ENCODE data around the gene HOXC6.

The HOXC6 gene

GRCh38 chr12:54016478-54016964 lies 11.7 kb upstream of the HOXC6 start:
- peak overlapping the region; percentile 99 for H3K9ac ChIP-seq (ENCODE audit: low read depth, low read length, poor library complexity, severe bottlenecking)
- peak overlapping the region; percentile 68 for H3K4me2 ChIP-seq (ENCODE audit: low read depth, low read length, poor library complexity, severe bottlenecking)
- no peaks in the 10 kb centered on the region for H3K36me3 ChIP-seq (ENCODE audit: insufficient read depth, low read length)
- peak overlapping the region; percentile 95 for H3K4me3 ChIP-seq (ENCODE audit: low read length, poor library complexity, severe bottlenecking)
- H3K9me3 ChIP-seq (ENCODE audit: insufficient read depth, low read depth, low read length), result no peaks in the 10 kb centered on the region
- H3K27me3 ChIP-seq (ENCODE audit: insufficient read depth, low read length, poor library complexity, severe bottlenecking), result no peaks in the 10 kb centered on the region
- peaks cover 42% of the 10 kb centered on the region for H3K79me2 ChIP-seq (ENCODE audit: insufficient read depth, low read length)
- no peaks in the 10 kb centered on the region for H3K9me2 ChIP-seq (replicated peaks; ENCODE audit: low read depth, low read length)
- H4K20me1 ChIP-seq (ENCODE audit: insufficient read depth, low read length, poor library complexity, severe bottlenecking), result peaks cover 22% of the 10 kb centered on the region
- H3F3A ChIP-seq (ENCODE audit: low read depth), result peaks cover 10% of the 10 kb centered on the region
- H3K4me1 ChIP-seq (ENCODE audit: insufficient read depth, low read length, poor library complexity, severe bottlenecking), result peaks cover 64% of the 10 kb centered on the region
- 0 out of 2 replicates have a peak overlapping the region, but pooled peaks have one; percentile 27 for H2AFZ ChIP-seq (ENCODE audit: low read length)
- TF ChIP-seq EZH2phosphoT487 (IDR thresholded peaks at IDR 0.05; ENCODE audit: borderline replicate concordance), result no peak
- no peak for TF ChIP-seq CTCF (conservative IDR thresholded peaks at IDR 0.05; ENCODE audit: low read length)

- Histone ChIP-seq H3K9me2 (replicated peaks; ENCODE audit: low read depth, low read length) (no peaks in the 10 kb centered on the region), H4K20me1 (ENCODE audit: insufficient read depth, low read length, poor library complexity, severe bottlenecking) (peaks cover 29% of the 10 kb centered on the region), H3K27me3 (ENCODE audit: insufficient read depth, low read length, poor library complexity, severe bottlenecking) (no peaks in the 10 kb centered on the region), H3K9ac (ENCODE audit: low read depth, low read length, poor library complexity, severe bottlenecking) (peak overlapping the region; percentile 99), H3K4me3 (ENCODE audit: low read length, poor library complexity, severe bottlenecking) (peak overlapping the region; percentile 95), H3F3A (ENCODE audit: low read depth) (peaks cover 10% of the 10 kb centered on the region), H2AFZ (ENCODE audit: low read length) (peak overlapping the region; percentile 20; the same call in 1 of the 2 replicates), H3K4me1 (ENCODE audit: insufficient read depth, low read length, poor library complexity, severe bottlenecking) (peaks cover 63% of the 10 kb centered on the region), H3K36me3 (ENCODE audit: insufficient read depth, low read length) (no peaks in the 10 kb centered on the region), H3K4me2 (ENCODE audit: low read depth, low read length, poor library complexity, severe bottlenecking) (peak overlapping the region; percentile 68), H3K9me3 (ENCODE audit: insufficient read depth, low read depth, low read length) (no peaks in the 10 kb centered on the region), H3K79me2 (ENCODE audit: insufficient read depth, low read length) (peaks cover 49% of the 10 kb centered on the region)
- TF ChIP-seq CTCF (conservative IDR thresholded peaks at IDR 0.05; ENCODE audit: low read length) (peak; percentile 34; the same call in 1 of the 2 replicates), EZH2phosphoT487 (IDR thresholded peaks at IDR 0.05; ENCODE audit: borderline replicate concordance) (no peak)
These were observed 11.0 kb upstream of the HOXC6 start for GRCh38 chr12:54017027-54017788.

- Histone ChIP-seq H2AFZ (ENCODE audit: low read length) (0 out of 2 replicates have a peak overlapping the region, but pooled peaks have one; percentile 37), H3K4me3 (ENCODE audit: low read length, poor library complexity, severe bottlenecking) (peak overlapping the region; percentile 95), H3K36me3 (ENCODE audit: insufficient read depth, low read length) (no peaks in the 10 kb centered on the region), H4K20me1 (ENCODE audit: insufficient read depth, low read length, poor library complexity, severe bottlenecking) (peaks cover 37% of the 10 kb centered on the region), H3K9me2 (replicated peaks; ENCODE audit: low read depth, low read length) (no peaks in the 10 kb centered on the region), H3K4me2 (ENCODE audit: low read depth, low read length, poor library complexity, severe bottlenecking) (peak overlapping the region; percentile 85), H3K9me3 (ENCODE audit: insufficient read depth, low read depth, low read length) (no peaks in the 10 kb centered on the region), H3F3A (ENCODE audit: low read depth) (peaks cover 10% of the 10 kb centered on the region), H3K79me2 (ENCODE audit: insufficient read depth, low read length) (peaks cover 57% of the 10 kb centered on the region), H3K27me3 (ENCODE audit: insufficient read depth, low read length, poor library complexity, severe bottlenecking) (no peaks in the 10 kb centered on the region), H3K9ac (ENCODE audit: low read depth, low read length, poor library complexity, severe bottlenecking) (peak overlapping the region; percentile 99), H3K4me1 (ENCODE audit: insufficient read depth, low read length, poor library complexity, severe bottlenecking) (peaks cover 64% of the 10 kb centered on the region)
- TF ChIP-seq EZH2phosphoT487 (IDR thresholded peaks at IDR 0.05; ENCODE audit: borderline replicate concordance) (no peak), CTCF (conservative IDR thresholded peaks at IDR 0.05; ENCODE audit: low read length) (no peak)
These were observed 10.3 kb upstream of the HOXC6 start for GRCh38 chr12:54017878-54018467.

Measured in Loucy (cell line).